CD1c-positive myeloid dendritic cell (primary cell): Measurements from ENCODE around the gene SELENOW.
A peak's percentile ranks its signal among the peaks of the same experiment; 100 is the strongest.
"Not testable (repeated sequence)": the region's sequence is repeated elsewhere in the genome, so short reads cannot be mapped to it uniquely, and the experiment has no call there.

ENCODE experiments used
- DNase-seq: peaks from one replicate; pipeline ENCODE4 v3.0.0-alpha.2; 2016; ENCODE audit errors: extremely low spot score

The SELENOW gene

GRCh38 chr19:47778049-47778953 lies at the start of gene SELENOW:
Gene SELENOW, plus strand, starts transcription at chr19:47778703. Its CDS starts 83 bp downstream, at chr19:47778786.
- DNase-seq = peak; percentile 66

GRCh38 chr19:47729468-47729798 lies 49.1 kb upstream of the SELENOW start:
- DNase-seq = no peak

GRCh38 chr19:47729799-47730520 lies 48.5 kb upstream of the SELENOW start:
- no peak for DNase-seq

GRCh38 chr19:47730521-47730889 lies 48.0 kb upstream of the SELENOW start:
- no peak for DNase-seq

GRCh38 chr19:47730910-47731309 lies 47.6 kb upstream of the SELENOW start:
- no peak for DNase-seq

GRCh38 chr19:47735131-47735530 lies 43.4 kb upstream of the SELENOW start:
- DNase-seq = no peak

- no peak for DNase-seq
These were observed 37.5 kb upstream of the SELENOW start for GRCh38 chr19:47740866-47741519.

GRCh38 chr19:47741544-47742140 lies 36.9 kb upstream of the SELENOW start:
- no peak for DNase-seq

- no peak for DNase-seq
These were observed 35.9 kb upstream of the SELENOW start for GRCh38 chr19:47742634-47743033.

GRCh38 chr19:47745010-47745901 lies 33.2 kb upstream of the SELENOW start, which contains the start of gene NOP53:
Gene NOP53, plus strand, starts transcription at chr19:47745546. Its CDS starts 14 bp downstream, at chr19:47745560.
- peak; percentile 99 for DNase-seq

GRCh38 chr19:47746129-47746528 lies 32.4 kb upstream of the SELENOW start:
- not testable (repeated sequence) for DNase-seq

GRCh38 chr19:47749326-47749725 lies 29.2 kb upstream of the SELENOW start:
- no peak for DNase-seq

GRCh38 chr19:47750752-47751151 lies 27.8 kb upstream of the SELENOW start:
- DNase-seq = no peak

- no peak for DNase-seq
These were observed 25.9 kb upstream of the SELENOW start for GRCh38 chr19:47752440-47753211.

GRCh38 chr19:47754206-47755064 lies 24.1 kb upstream of the SELENOW start:
- DNase-seq = no peak

GRCh38 chr19:47755065-47755761 lies 23.3 kb upstream of the SELENOW start:
- no peak for DNase-seq

GRCh38 chr19:47755762-47756626 lies 22.5 kb upstream of the SELENOW start:
- DNase-seq = no peak

- DNase-seq = no peak
These were observed 21.9 kb upstream of the SELENOW start for GRCh38 chr19:47756627-47756929.
